ENCODE data around the gene SUB1.
"Not testable (repeated sequence)": the region's sequence is repeated elsewhere in the genome, so short reads cannot be mapped to it uniquely, and the experiment has no call there.

SUB1 gene

DNA sequence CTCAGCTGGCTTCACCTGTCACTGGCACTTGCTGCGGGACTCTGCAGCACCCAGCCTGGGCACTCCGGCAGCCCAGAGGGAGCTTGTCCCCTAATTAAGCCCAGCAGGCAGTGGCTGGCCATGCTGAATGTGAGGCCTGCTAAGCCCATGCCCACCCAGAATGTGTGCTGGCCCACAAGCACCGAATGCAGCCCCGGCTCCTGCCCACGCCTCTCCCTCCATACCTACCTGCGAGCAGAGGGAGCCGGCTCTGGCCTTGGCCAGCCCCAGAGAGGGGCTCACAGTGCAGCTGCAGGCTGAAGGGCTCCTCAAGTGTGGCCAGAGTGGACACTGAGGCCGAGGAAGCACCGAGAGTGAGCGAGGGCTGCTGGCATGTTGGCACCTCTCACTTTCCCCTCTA, 32.4 kb upstream of the SUB1 start:
- no peak for DNase-seq (ENCODE audit: low spot score)
- no peak overlapping the region for H3K27ac Mint-ChIP-seq
- H3K4me3 Mint-ChIP-seq: no peak overlapping the region
- H3K9me3 Mint-ChIP-seq: peaks cover 12% of the 10 kb centered on the region
- peaks cover 42% of the 10 kb centered on the region for H3K36me3 Mint-ChIP-seq (ENCODE audit: low read depth)
- H3K27me3 Mint-ChIP-seq (ENCODE audit: low read depth): no peaks in the 10 kb centered on the region
- peaks cover 15% of the 10 kb centered on the region for H3K4me1 Mint-ChIP-seq (ENCODE audit: low read depth)

DNA sequence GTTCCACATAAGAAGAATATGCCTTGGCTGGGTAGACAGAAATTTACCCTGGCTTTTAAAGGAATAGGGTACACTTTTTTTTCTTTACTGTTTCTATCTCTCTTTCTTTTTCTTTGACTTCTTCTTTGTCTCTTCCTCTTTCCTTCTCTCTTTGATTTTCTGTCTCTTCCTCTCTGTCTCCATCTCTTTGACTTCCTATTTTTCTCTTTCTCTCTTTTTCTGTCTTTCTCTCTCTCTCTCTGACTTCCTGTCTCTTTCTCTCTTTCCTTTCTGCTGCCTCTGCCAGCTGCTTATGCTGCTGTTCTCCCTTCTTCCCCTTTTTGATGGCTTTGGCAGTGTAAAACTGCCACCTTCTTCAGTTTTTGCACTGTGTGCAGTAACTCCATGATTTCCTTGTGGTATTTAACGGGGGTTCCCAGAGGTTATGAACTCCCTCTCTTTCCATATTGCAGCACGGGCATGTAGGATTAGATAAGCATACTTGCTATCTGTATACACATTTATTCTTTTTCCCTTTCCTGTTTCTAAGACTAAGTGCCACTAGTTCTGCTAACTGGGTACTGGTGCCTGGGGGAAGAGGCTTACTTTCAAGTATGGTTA, 31.1 kb upstream of the SUB1 start:
- Mint-ChIP-seq H3K27ac (peak overlapping the region; percentile 29), H3K36me3 (ENCODE audit: low read depth) (peaks cover 40% of the 10 kb centered on the region), H3K4me1 (ENCODE audit: low read depth) (peaks cover 17% of the 10 kb centered on the region), H3K9me3 (peaks cover 12% of the 10 kb centered on the region)
- H3K4me3 Mint-ChIP-seq; DNase-seq (ENCODE audit: low spot score); H3K27me3 Mint-ChIP-seq (ENCODE audit: low read depth): not testable (repeated sequence)

DNA sequence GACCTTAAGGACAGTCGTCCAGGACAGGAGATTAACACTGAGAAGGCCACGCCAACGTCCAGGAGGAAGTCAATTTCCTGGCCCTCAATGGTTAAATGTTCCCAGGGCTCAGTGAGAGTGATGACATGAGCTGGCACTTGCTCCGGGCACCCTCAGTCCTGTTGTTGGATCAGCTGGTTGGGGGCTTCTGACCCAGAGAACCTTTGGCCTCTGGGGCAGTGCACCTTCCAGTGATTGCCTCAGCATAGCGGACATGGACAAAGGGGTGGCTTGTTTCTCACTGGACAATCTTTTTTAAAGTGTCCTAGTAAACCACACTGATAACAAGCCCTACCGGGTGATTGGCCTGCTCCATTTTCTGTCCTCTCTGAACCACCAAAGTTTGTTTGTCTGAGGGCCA, 28.8 kb upstream of the SUB1 start:
- Mint-ChIP-seq H3K4me1 (ENCODE audit: low read depth) (peaks cover 13% of the 10 kb centered on the region), H3K36me3 (ENCODE audit: low read depth) (peaks cover 25% of the 10 kb centered on the region)
- not testable (repeated sequence) for H3K27ac Mint-ChIP-seq; H3K9me3 Mint-ChIP-seq; H3K27me3 Mint-ChIP-seq (ENCODE audit: low read depth); H3K4me3 Mint-ChIP-seq; DNase-seq (ENCODE audit: low spot score)

DNA sequence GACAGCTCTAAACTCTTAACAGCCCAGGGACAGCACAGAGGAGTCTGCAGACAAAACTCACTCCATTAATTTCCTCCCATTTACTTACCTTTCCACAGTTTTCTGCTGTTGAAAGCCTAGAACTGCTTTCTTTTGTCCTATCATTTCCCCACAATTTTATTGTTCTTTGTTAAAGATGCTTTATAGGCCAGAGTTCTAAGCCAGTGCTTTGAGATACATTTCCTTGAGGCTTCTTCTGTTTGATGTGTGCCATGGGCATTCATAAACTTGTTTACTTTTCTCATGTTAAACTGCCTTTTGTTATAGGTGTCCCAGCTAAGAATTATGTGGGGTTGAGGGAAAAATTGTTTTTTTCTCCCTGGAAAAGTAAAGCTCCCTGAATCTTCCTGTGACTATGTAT, 25.9 kb upstream of the SUB1 start:
- H3K36me3 Mint-ChIP-seq (ENCODE audit: low read depth): peaks cover 10% of the 10 kb centered on the region
- H3K9me3 Mint-ChIP-seq: no peaks in the 10 kb centered on the region
- no peak overlapping the region for H3K27ac Mint-ChIP-seq
- no peak for DNase-seq (ENCODE audit: low spot score)
- H3K4me3 Mint-ChIP-seq: no peak overlapping the region
- no peaks in the 10 kb centered on the region for H3K27me3 Mint-ChIP-seq (ENCODE audit: low read depth)
- H3K4me1 Mint-ChIP-seq (ENCODE audit: low read depth): peaks cover 5% of the 10 kb centered on the region

GRCh38 chr5:32559921-32560320, 25.4 kb upstream of the SUB1 start:
- H3K27ac Mint-ChIP-seq: no peak overlapping the region
- peaks cover 4% of the 10 kb centered on the region for H3K4me1 Mint-ChIP-seq (ENCODE audit: low read depth)
- H3K36me3 Mint-ChIP-seq (ENCODE audit: low read depth): peaks cover 5% of the 10 kb centered on the region
- DNase-seq (ENCODE audit: low spot score): no peak
- H3K9me3 Mint-ChIP-seq: no peaks in the 10 kb centered on the region
- H3K4me3 Mint-ChIP-seq: no peak overlapping the region
- no peaks in the 10 kb centered on the region for H3K27me3 Mint-ChIP-seq (ENCODE audit: low read depth)

- H3K4me1 Mint-ChIP-seq (ENCODE audit: low read depth): peaks cover 4% of the 10 kb centered on the region
- H3K27ac Mint-ChIP-seq: no peak overlapping the region
- no peak for DNase-seq (ENCODE audit: low spot score)
- no peaks in the 10 kb centered on the region for H3K27me3 Mint-ChIP-seq (ENCODE audit: low read depth)
- H3K4me3 Mint-ChIP-seq: no peak overlapping the region
- H3K36me3 Mint-ChIP-seq (ENCODE audit: low read depth): peaks cover 11% of the 10 kb centered on the region
- no peaks in the 10 kb centered on the region for H3K9me3 Mint-ChIP-seq
These were observed 23.3 kb upstream of the SUB1 start for GRCh38 chr5:32562056-32562455.

- Mint-ChIP-seq H3K4me3 (no peak overlapping the region), H3K9me3 (no peaks in the 10 kb centered on the region)
- no peak for DNase-seq (ENCODE audit: low spot score)
These were observed 22.5 kb upstream of the SUB1 start for GRCh38 chr5:32562843-32563242.

GRCh38 chr5:32563614-32564013, 21.7 kb upstream of the SUB1 start:
- peaks cover 2% of the 10 kb centered on the region for H3K4me1 Mint-ChIP-seq (ENCODE audit: low read depth)
- no peak for DNase-seq (ENCODE audit: low spot score)
- H3K27ac Mint-ChIP-seq: no peak overlapping the region
- H3K36me3 Mint-ChIP-seq (ENCODE audit: low read depth): peaks cover 15% of the 10 kb centered on the region
- H3K9me3 Mint-ChIP-seq: no peaks in the 10 kb centered on the region
- H3K4me3 Mint-ChIP-seq: no peak overlapping the region
- H3K27me3 Mint-ChIP-seq (ENCODE audit: low read depth): no peaks in the 10 kb centered on the region

More at GRCh38 chr5:32562843-32563242, 22.5 kb upstream of the SUB1 start:
- no peak overlapping the region for H3K27ac Mint-ChIP-seq
- no peaks in the 10 kb centered on the region for H3K27me3 Mint-ChIP-seq (ENCODE audit: low read depth)
- H3K4me1 Mint-ChIP-seq (ENCODE audit: low read depth): peaks cover 4% of the 10 kb centered on the region
- peaks cover 11% of the 10 kb centered on the region for H3K36me3 Mint-ChIP-seq (ENCODE audit: low read depth)

DNA sequence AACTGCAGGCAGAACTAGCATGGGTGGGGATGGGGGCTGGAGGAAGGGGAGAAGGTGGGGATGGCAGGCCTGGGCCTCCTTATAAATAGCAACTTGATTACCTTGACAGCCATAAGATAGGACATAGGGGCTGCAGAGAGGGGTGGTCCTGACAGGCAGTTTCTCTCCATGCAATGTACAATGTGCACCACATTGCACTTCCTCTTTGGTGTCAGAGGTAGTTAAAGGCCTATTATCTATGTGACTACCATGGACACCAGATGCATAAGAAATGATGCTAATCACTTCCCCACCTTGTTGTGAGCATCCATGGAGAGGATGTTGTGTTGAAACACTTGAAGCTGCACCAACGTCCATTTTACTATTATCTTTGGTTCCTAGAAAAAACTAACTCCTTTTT, 20.2 kb upstream of the SUB1 start:
- Mint-ChIP-seq H3K4me3 (no peak overlapping the region), H3K4me1 (ENCODE audit: low read depth) (peaks cover 2% of the 10 kb centered on the region), H3K27ac (no peak overlapping the region), H3K9me3 (no peaks in the 10 kb centered on the region), H3K27me3 (ENCODE audit: low read depth) (no peaks in the 10 kb centered on the region), H3K36me3 (ENCODE audit: low read depth) (peaks cover 17% of the 10 kb centered on the region)
- no peak for DNase-seq (ENCODE audit: low spot score)

GRCh38 chr5:32566319-32567111, 18.8 kb upstream of the SUB1 start:
- peaks cover 6% of the 10 kb centered on the region for H3K4me1 Mint-ChIP-seq (ENCODE audit: low read depth)

GRCh38 chr5:32571128-32571527, 14.2 kb upstream of the SUB1 start:
- Mint-ChIP-seq H3K4me3 (no peak overlapping the region), H3K9me3 (no peaks in the 10 kb centered on the region), H3K36me3 (ENCODE audit: low read depth) (peaks cover 15% of the 10 kb centered on the region), H3K4me1 (ENCODE audit: low read depth) (peaks cover 5% of the 10 kb centered on the region), H3K27ac (no peak overlapping the region), H3K27me3 (ENCODE audit: low read depth) (no peaks in the 10 kb centered on the region)
- DNase-seq (ENCODE audit: low spot score): no peak

More at GRCh38 chr5:32566319-32567111, 18.8 kb upstream of the SUB1 start:
- Mint-ChIP-seq H3K27me3 (ENCODE audit: low read depth) (no peaks in the 10 kb centered on the region), H3K36me3 (ENCODE audit: low read depth) (peaks cover 19% of the 10 kb centered on the region), H3K27ac (no peak overlapping the region), H3K4me3 (no peak overlapping the region), H3K9me3 (no peaks in the 10 kb centered on the region)
- no peak for DNase-seq (ENCODE audit: low spot score)

DNA sequence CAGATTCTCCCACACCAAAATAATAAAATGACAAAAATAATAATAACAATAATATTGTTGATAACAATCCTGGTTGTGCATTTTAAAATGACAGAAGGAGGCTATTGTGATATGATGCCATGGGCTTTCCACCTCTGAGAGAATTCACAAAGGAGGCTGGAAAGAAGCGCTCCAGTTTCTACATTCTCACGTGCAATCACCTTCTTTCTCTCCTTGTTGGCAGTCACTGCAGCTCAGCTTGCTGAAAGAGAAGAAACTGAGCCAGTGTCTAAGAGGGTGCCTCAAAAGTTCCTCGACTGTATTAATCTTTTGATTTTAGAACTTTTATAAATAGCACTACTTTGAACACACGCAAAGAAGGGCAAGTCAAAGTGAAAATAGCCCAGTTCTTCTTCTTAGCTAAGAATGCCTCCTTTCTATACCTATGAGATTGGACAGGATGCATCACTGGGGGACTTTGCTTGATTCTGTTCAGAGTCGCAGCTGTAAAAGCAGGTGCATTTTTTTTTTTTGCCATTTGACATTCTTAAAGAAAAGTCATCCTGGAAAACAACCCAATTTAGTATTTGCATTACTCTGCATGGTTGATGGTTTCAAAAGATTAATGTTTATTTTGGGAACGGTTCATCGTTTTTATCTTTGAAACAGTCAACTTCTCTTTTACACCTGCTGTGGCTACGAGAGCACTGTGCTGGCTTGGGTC, 12.4 kb upstream of the SUB1 start:
- Mint-ChIP-seq H3K27ac (no peak overlapping the region), H3K4me1 (ENCODE audit: low read depth) (peaks cover 8% of the 10 kb centered on the region), H3K9me3 (no peaks in the 10 kb centered on the region), H3K27me3 (ENCODE audit: low read depth) (no peaks in the 10 kb centered on the region), H3K4me3 (no peak overlapping the region), H3K36me3 (ENCODE audit: low read depth) (peaks cover 11% of the 10 kb centered on the region)
- DNase-seq (ENCODE audit: low spot score): no peak

DNA sequence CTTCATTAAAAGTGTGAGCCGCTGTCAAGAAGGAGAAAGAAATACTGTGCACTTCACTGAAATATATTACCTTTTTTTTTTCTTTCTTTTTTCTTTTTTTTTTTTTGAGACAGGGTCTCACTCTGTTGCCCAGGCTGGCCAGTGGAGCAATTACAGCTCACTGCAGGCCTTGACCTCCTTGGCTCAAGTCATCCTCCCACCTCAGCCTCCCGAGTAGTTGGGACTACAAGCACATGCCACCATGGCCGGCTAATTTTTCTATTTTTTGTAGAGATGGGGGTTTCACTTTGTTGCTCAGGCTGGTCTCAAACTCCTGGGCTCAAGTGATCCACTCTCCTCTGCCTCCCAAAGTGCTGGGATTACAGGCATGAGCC, 11.9 kb upstream of the SUB1 start:
- H3K4me1 Mint-ChIP-seq (ENCODE audit: low read depth); H3K27me3 Mint-ChIP-seq (ENCODE audit: low read depth); H3K27ac Mint-ChIP-seq; H3K9me3 Mint-ChIP-seq; DNase-seq (ENCODE audit: low spot score); H3K36me3 Mint-ChIP-seq (ENCODE audit: low read depth); H3K4me3 Mint-ChIP-seq: not testable (repeated sequence)

- DNase-seq (ENCODE audit: low spot score): no peak
- H3K27me3 Mint-ChIP-seq (ENCODE audit: low read depth): no peaks in the 10 kb centered on the region
- H3K9me3 Mint-ChIP-seq: no peaks in the 10 kb centered on the region
- no peak overlapping the region for H3K27ac Mint-ChIP-seq
- no peak overlapping the region for H3K4me3 Mint-ChIP-seq
- peaks cover 6% of the 10 kb centered on the region for H3K36me3 Mint-ChIP-seq (ENCODE audit: low read depth)
- H3K4me1 Mint-ChIP-seq (ENCODE audit: low read depth): peaks cover 8% of the 10 kb centered on the region
These were observed 10.7 kb upstream of the SUB1 start for GRCh38 chr5:32574540-32575175.
